Prostate gland (tissue), 2 donors: ENCODE results near the gene FGGY. TPM values are rescaled to one million over a fixed set of nuclear protein-coding genes. Genes with fewer than 3 reads are reported as not detected.

Experiments
- DNase-seq: peaks from one replicate; pipeline ENCODE4 v3.0.0-alpha.2; 2019; ENCODE audit warnings: low spot score
- H3K27ac ChIP-seq, 2 donors: fragments of 200-600 bp; sonication (generic); 2 replicates each; pipeline ENCODE4 v1.5.1; 2017 to 2019
- H3K27me3 ChIP-seq: fragments of 200-600 bp; sonication (generic); replicated peaks from 2 replicates; pipeline ENCODE4 v1.5.1; 2019; ENCODE audit not compliant: insufficient read depth
- H3K36me3 ChIP-seq, 2 donors: fragments of 200-600 bp; sonication (generic); 1 replicate in 1 of 2; 2 replicates in 1 of 2; pipeline versions ENCODE4 v1.5.1 to v1.8.1; 2017 to 2019
- H3K4me1 ChIP-seq: fragments of 200-600 bp; sonication (generic); replicated peaks from 2 replicates; pipeline ENCODE4 v1.5.1; 2019
- H3K4me3 ChIP-seq, 2 donors: fragments of 200-600 bp; sonication (generic); 2 replicates each; pipeline ENCODE4 v1.5.1; 2017 to 2019
- H3K9me3 ChIP-seq: fragments of 200-600 bp; sonication (generic); 2 replicates; pipeline ENCODE4 v1.5.1; 2017
- POLR2A ChIP-seq: fragments of 450-650 bp; IDR thresholded peaks from one replicate; pipeline ENCODE4 v1.6.1; 2016; ENCODE audit warnings: antibody characterized with exemption, mild to moderate bottlenecking
- POLR2AphosphoS5 ChIP-seq: sonication (generic); formaldehyde crosslinking; IDR thresholded peaks from one replicate; pipeline ENCODE4 v1.6.1; 2017; ENCODE audit warnings: antibody characterized with exemption
- WGBS: methylation state at CpG from one replicate; pipeline ENCODE4 v1.1.5; 2018; 5-methylcytosine and 5-hydroxymethylcytosine counted together
- intact Hi-C: fragments of 100-400 bp; cut with DNase I; formaldehyde crosslinking; loops from one replicate; pipeline ENCODE4 v1.14.2; 2022
- total RNA-seq, 2 donors: library from RNA; depleted of rRNA; stranded (reverse); fragments of >200 nt; gene quantifications; one replicate each; pipeline ENCODE4 v1.1.0, GENCODE V29; 2016
- TF ChIP-seq, protein P1 (sequence below), 4 experiments: fragments of 200-600 bp in 2 of 4; fragments of 450-650 bp in 2 of 4; sonication (generic) in 2 of 4; IDR thresholded peaks; 1 replicate in 3 of 4; 2 replicates in 1 of 4; pipeline ENCODE4 v1.5.1; 2016 to 2019; ENCODE audit warnings: antibody characterized with exemption in 4 of 4, mild to moderate bottlenecking in 2 of 4, moderate library complexity in 2 of 4

Gene FGGY
- total RNA-seq, 2 donors from 2014 or later = 28.6 to 32.2 TPM

DNA sequence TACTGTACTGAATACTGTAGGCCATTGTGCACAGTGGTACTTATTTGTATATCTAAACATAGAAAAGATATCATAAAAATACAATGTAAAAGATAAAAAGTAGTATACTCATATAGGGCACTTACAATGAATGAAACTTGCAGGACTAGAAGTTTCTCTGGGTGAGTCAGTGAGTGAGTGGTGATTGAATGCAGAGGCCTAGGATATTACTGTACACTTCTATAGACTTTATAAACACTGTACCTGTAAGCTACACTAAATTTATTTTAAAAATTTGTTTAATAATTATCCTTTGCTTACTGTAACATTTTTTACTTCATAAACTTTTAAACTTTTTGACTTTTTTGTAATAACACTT lies 82.5 kb downstream of the FGGY start:
- Histone ChIP-seq H3K4me3 (no peak overlapping the region), H3K9me3 (no peaks in the 10 kb centered on the region), H3K27me3 (no peaks in the 10 kb centered on the region), H3K4me1 (no peaks in the 10 kb centered on the region), H3K36me3 (no peaks in the 10 kb centered on the region), H3K27ac (no peak overlapping the region)
- intact Hi-C loops = no loop called here
- TF ChIP-seq POLR2A (no peak), POLR2AphosphoS5 (no peak)
- TF ChIP-seq, protein P1, sequence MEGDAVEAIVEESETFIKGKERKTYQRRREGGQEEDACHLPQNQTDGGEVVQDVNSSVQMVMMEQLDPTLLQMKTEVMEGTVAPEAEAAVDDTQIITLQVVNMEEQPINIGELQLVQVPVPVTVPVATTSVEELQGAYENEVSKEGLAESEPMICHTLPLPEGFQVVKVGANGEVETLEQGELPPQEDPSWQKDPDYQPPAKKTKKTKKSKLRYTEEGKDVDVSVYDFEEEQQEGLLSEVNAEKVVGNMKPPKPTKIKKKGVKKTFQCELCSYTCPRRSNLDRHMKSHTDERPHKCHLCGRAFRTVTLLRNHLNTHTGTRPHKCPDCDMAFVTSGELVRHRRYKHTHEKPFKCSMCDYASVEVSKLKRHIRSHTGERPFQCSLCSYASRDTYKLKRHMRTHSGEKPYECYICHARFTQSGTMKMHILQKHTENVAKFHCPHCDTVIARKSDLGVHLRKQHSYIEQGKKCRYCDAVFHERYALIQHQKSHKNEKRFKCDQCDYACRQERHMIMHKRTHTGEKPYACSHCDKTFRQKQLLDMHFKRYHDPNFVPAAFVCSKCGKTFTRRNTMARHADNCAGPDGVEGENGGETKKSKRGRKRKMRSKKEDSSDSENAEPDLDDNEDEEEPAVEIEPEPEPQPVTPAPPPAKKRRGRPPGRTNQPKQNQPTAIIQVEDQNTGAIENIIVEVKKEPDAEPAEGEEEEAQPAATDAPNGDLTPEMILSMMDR (IDR thresholded peaks at IDR 0.05) = no peak
- no peak for DNase-seq

DNA sequence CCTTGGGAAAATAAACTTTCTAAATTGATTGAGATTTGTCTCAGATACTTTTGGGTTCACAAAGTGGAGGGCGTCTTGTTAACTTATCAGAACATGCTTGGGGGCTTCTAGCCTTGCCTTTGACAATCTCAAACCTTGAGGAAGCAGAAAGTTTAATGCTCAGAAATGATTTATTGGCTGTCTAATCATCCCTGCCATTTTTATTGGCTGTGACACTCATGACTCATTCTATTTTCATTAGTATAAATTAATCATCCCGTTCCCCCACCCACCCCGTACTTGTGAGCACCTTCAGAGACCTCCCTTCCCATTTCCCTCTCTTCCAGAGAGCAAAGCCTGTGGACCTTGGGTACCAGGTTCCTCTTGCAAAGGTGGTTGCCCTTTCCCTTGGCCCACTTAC lies 87.1 kb downstream of the FGGY start:
- H3K9me3 ChIP-seq = no peaks in the 10 kb centered on the region
- H3K27me3 ChIP-seq = no peaks in the 10 kb centered on the region
- H3K36me3 ChIP-seq = no peaks in the 10 kb centered on the region
- H3K4me3 ChIP-seq = no peak overlapping the region
- H3K4me1 ChIP-seq = no peaks in the 10 kb centered on the region
- TF ChIP-seq, protein P1 (IDR thresholded peaks at IDR 0.05) = no peak
- TF ChIP-seq POLR2A = no peak
- no peak for TF ChIP-seq POLR2AphosphoS5
- intact Hi-C loops = no loop called here
- no peak overlapping the region for H3K27ac ChIP-seq
- no peak for DNase-seq
- 62% methylated on average over 3 of the region's 3 CpGs for WGBS

DNA sequence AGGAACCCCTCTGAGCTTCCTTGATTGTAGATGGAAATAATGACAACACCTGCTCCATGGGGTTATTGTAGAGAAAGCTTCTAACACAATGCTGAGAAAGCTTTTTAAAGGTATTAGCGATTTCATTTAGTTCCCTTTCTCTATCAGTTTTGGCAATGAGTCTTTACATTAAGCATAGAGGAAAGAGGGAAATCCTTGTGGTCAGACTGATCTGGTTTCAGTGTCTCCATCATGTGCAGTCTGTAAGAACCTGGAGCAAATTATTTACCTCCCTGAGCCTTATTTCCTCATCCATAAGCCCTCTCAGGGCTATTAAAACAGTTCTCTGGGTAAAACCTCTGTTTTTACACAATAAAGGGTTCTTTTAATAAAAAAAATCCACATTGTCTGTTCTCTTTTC lies 87.5 kb downstream of the FGGY start:
- intact Hi-C loops = no loop called here
- H3K27ac ChIP-seq = no peak overlapping the region
- H3K9me3 ChIP-seq = no peaks in the 10 kb centered on the region
- 48% methylated on average over 1 of the region's 1 CpG for WGBS
- no peak for DNase-seq
- no peak overlapping the region for H3K4me3 ChIP-seq
- TF ChIP-seq POLR2AphosphoS5 (no peak), POLR2A (no peak)
- TF ChIP-seq, protein P1 (IDR thresholded peaks at IDR 0.05) = no peak
- H3K4me1 ChIP-seq = no peaks in the 10 kb centered on the region
- H3K36me3 ChIP-seq = no peaks in the 10 kb centered on the region
- H3K27me3 ChIP-seq = no peaks in the 10 kb centered on the region

DNA sequence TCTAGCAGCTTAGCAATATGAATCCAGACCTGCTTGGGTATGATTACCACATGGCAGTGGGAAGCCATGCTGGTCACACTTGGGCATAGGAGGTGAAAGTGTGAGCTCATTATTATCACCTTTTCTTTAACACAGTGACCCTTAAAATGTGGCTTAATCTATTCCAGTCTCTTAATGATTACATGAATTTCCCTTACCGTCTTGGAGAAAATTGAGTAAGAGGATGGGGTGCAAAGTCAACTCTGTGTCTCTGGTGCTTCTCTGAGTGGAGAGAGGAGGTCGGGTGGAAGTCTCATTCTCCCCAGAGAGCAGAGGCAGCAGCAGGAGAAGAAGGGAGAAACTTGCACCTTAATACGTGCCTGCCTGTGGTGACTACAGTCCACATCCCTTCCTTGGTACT lies 91.3 kb downstream of the FGGY start:
- TF ChIP-seq POLR2A (no peak), POLR2AphosphoS5 (no peak)
- TF ChIP-seq, protein P1 (IDR thresholded peaks at IDR 0.05) = no peak
- DNase-seq = no peak
- Histone ChIP-seq H3K36me3 (no peaks in the 10 kb centered on the region), H3K4me3 (no peak overlapping the region), H3K27me3 (no peaks in the 10 kb centered on the region), H3K9me3 (no peaks in the 10 kb centered on the region), H3K4me1 (no peaks in the 10 kb centered on the region), H3K27ac (no peak overlapping the region)
- intact Hi-C loops = no loop called here
- 96% methylated on average over 3 of the region's 3 CpGs for WGBS

DNA sequence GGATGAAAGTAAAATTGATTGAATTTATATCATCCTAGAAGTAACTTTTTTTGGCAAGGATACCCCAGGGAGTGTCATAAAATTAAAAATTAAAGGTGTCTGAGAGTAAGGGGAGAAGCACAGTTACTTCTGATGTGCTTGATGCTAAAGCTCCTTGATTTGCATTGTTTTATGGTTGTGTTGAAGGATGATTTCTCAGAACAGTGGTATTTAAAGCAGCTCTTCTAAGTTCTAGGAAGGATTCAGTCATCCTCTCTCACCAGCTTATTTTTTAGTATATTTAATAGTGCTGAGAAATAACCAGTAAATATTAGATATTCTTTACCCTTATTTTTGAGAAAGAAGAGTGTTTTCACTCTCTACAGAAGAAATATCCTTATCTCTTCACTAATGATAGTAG lies 93.0 kb downstream of the FGGY start:
- intact Hi-C loops = loop anchor here (5.0 kb wide), 1 partner anchor 122 kb away; no protein-coding TSS in a partner anchor
- H3K4me3 ChIP-seq = no peak overlapping the region
- H3K9me3 ChIP-seq = no peaks in the 10 kb centered on the region
- no peak overlapping the region for H3K27ac ChIP-seq
- no peaks in the 10 kb centered on the region for H3K4me1 ChIP-seq
- no peak for DNase-seq
- no peaks in the 10 kb centered on the region for H3K27me3 ChIP-seq
- no peaks in the 10 kb centered on the region for H3K36me3 ChIP-seq
- no peak for TF ChIP-seq POLR2A
- TF ChIP-seq, protein P1 (IDR thresholded peaks at IDR 0.05) = no peak
- no peak for TF ChIP-seq POLR2AphosphoS5
